HG02981 (cell line): Measurements from ENCODE around the gene WDR4.
"Not testable (repeated sequence)": the region's sequence is repeated elsewhere in the genome, so short reads cannot be mapped to it uniquely, and the experiment has no call there.

Experiments used
- ATAC-seq: cut with Tn5 transposase; IDR thresholded peaks from one replicate; pipeline ENCODE4 v1.9.1; 2021; ENCODE audit warnings: mild to moderate bottlenecking, moderate library complexity; ENCODE audit not compliant: unreplicated experiment

The WDR4 gene

GRCh38 chr21:42854246-42855010 lies 24.9 kb downstream of the WDR4 start:
- ATAC-seq, result no peak

- ATAC-seq, result no peak
Measured at GRCh38 chr21:42853621-42854020, 25.7 kb downstream of the WDR4 start.

- ATAC-seq, result no peak
Measured at GRCh38 chr21:42852925-42853570, 26.3 kb downstream of the WDR4 start.

- no peak for ATAC-seq
Measured at GRCh38 chr21:42851812-42852665, 27.3 kb downstream of the WDR4 start.

GRCh38 chr21:42850866-42851391 lies 28.4 kb downstream of the WDR4 start:
- ATAC-seq, result no peak

- no peak for ATAC-seq
Measured at GRCh38 chr21:42850463-42850862, 28.9 kb downstream of the WDR4 start.

- ATAC-seq, result no peak
Measured at GRCh38 chr21:42849759-42850412, 29.5 kb downstream of the WDR4 start.

- ATAC-seq, result no peak
Measured at GRCh38 chr21:42848932-42849758, 30.2 kb downstream of the WDR4 start.

- not testable (repeated sequence) for ATAC-seq
Measured at GRCh38 chr21:42848144-42848931, 31.0 kb downstream of the WDR4 start.

GRCh38 chr21:42847726-42848125 lies 31.6 kb downstream of the WDR4 start:
- ATAC-seq, result no peak

- ATAC-seq, result no peak
Measured at GRCh38 chr21:42847051-42847707, 32.2 kb downstream of the WDR4 start.

GRCh38 chr21:42846221-42846620 lies 33.1 kb downstream of the WDR4 start:
- no peak for ATAC-seq

GRCh38 chr21:42845296-42845965 lies 33.9 kb downstream of the WDR4 start:
- ATAC-seq, result no peak

GRCh38 chr21:42844411-42845113 lies 34.8 kb downstream of the WDR4 start:
- no peak for ATAC-seq

- no peak for ATAC-seq
Measured at GRCh38 chr21:42843056-42843455, 36.3 kb downstream of the WDR4 start.

GRCh38 chr21:42841916-42842655 lies 37.3 kb downstream of the WDR4 start:
- ATAC-seq, result not testable (repeated sequence)
